H9 (cell line): ENCODE measurements around the gene CORO2B. TPM values are rescaled to one million over a fixed set of nuclear protein-coding genes. Genes with fewer than 3 reads are reported as not detected.

Source experiments
- DNase-seq: peaks from one replicate; pipeline ENCODE4 v3.0.0-alpha.2; 2017
- H2AFZ ChIP-seq: one replicate; pipeline ENCODE4 v1.6.1; 2013; ENCODE audit warnings: mild to moderate bottlenecking, low read length, control low read depth, moderate library complexity
- H2AK5ac ChIP-seq: 2 replicates; pipeline ENCODE4 v1.6.1; 2013; ENCODE audit warnings: low read length, control low read depth, mixed read lengths; ENCODE audit not compliant: insufficient read length
- H2BK120ac ChIP-seq: one replicate; pipeline ENCODE4 v1.6.1; 2013; ENCODE audit warnings: low read depth, mild to moderate bottlenecking, low read length, control low read depth, inconsistent platforms; ENCODE audit not compliant: poor library complexity, severe bottlenecking
- H2BK12ac ChIP-seq: 2 replicates; pipeline ENCODE4 v1.6.1; 2013; ENCODE audit warnings: low read length, control low read depth, mixed read lengths, low read depth; ENCODE audit not compliant: insufficient read length
- H2BK15ac ChIP-seq: 2 replicates; pipeline ENCODE4 v1.6.1; 2013; ENCODE audit warnings: low read depth, low read length, control low read depth
- H2BK20ac ChIP-seq: one replicate; pipeline ENCODE4 v1.6.1; 2013; ENCODE audit warnings: low read depth, mild to moderate bottlenecking, low read length, control low read depth, inconsistent platforms; ENCODE audit not compliant: poor library complexity, severe bottlenecking
- H2BK5ac ChIP-seq: 2 replicates; pipeline ENCODE4 v1.6.1; 2013; ENCODE audit warnings: low read length, control low read depth, mixed read lengths; ENCODE audit not compliant: insufficient read length
- H3K14ac ChIP-seq: 2 replicates; pipeline ENCODE4 v1.6.1; 2013; ENCODE audit warnings: low read length, control low read depth; ENCODE audit not compliant: insufficient read depth
- H3K18ac ChIP-seq: 2 replicates; pipeline ENCODE4 v1.6.1; 2013; ENCODE audit warnings: low read depth, mild to moderate bottlenecking, mixed read lengths, low read length, control low read depth; ENCODE audit not compliant: insufficient read length
- H3K23ac ChIP-seq: 2 replicates; pipeline ENCODE4 v1.6.1; 2013; ENCODE audit warnings: low read length, control low read depth, mixed read lengths, low read depth; ENCODE audit not compliant: insufficient read length
- H3K23me2 ChIP-seq: 2 replicates; pipeline ENCODE4 v1.6.1; 2013; ENCODE audit warnings: low read depth, mild to moderate bottlenecking, mixed read lengths, low read length, control low read depth; ENCODE audit not compliant: insufficient read length, poor library complexity, severe bottlenecking
- H3K27ac ChIP-seq: 2 replicates; pipeline ENCODE4 v1.5.1; 2013; ENCODE audit warnings: low read length, control low read depth, mixed read lengths, low read depth; ENCODE audit not compliant: insufficient read length
- H3K27me3 ChIP-seq: 2 replicates; pipeline ENCODE4 v1.6.1; 2013; ENCODE audit warnings: low read length, control low read depth, inconsistent platforms; ENCODE audit not compliant: insufficient read depth
- H3K4ac ChIP-seq: 2 replicates; pipeline ENCODE4 v1.6.1; 2013; ENCODE audit warnings: low read depth, mild to moderate bottlenecking, control low read depth, inconsistent platforms, low read length, moderate library complexity
- H3K4me1 ChIP-seq: 2 replicates; pipeline ENCODE4 v1.6.1; 2013; ENCODE audit warnings: low read length, control low read depth, inconsistent platforms; ENCODE audit not compliant: insufficient read depth
- H3K4me2 ChIP-seq: 2 replicates; pipeline ENCODE4 v1.6.1; 2013; ENCODE audit warnings: low read length, control low read depth, mixed read lengths; ENCODE audit not compliant: insufficient read length, insufficient read depth
- H3K56ac ChIP-seq: 2 replicates; pipeline ENCODE4 v1.6.1; 2013; ENCODE audit warnings: low read depth, mild to moderate bottlenecking, mixed read lengths, low read length, control low read depth; ENCODE audit not compliant: insufficient read length
- H3K79me1 ChIP-seq: 2 replicates; pipeline ENCODE4 v1.6.1; 2013; ENCODE audit warnings: low read depth, mild to moderate bottlenecking, moderate library complexity, low read length, control low read depth, inconsistent platforms; ENCODE audit not compliant: insufficient read depth, poor library complexity, severe bottlenecking
- H3K79me2 ChIP-seq: 2 replicates; pipeline ENCODE4 v1.6.1; 2013; ENCODE audit warnings: low read length, control low read depth, inconsistent platforms; ENCODE audit not compliant: insufficient read depth
- H3K9ac ChIP-seq: 2 replicates; pipeline ENCODE4 v1.6.1; 2013; ENCODE audit warnings: low read length, control low read depth, mixed read lengths; ENCODE audit not compliant: insufficient read length; ENCODE audit errors: extremely low read depth
- H3K9me3 ChIP-seq: one replicate; pipeline ENCODE4 v1.6.1; 2013; ENCODE audit warnings: low read depth, low read length, inconsistent platforms; ENCODE audit not compliant: control insufficient read depth
- H3T11ph ChIP-seq: one replicate; pipeline ENCODE4 v1.6.1; 2013; ENCODE audit warnings: mild to moderate bottlenecking, low read length, control low read depth, inconsistent platforms
- H4K20me1 ChIP-seq: one replicate; pipeline ENCODE4 v1.6.1; 2013; ENCODE audit not compliant: control insufficient read depth, insufficient read length, insufficient read depth
- H4K5ac ChIP-seq: 2 replicates; pipeline ENCODE4 v1.6.1; 2013; ENCODE audit warnings: low read depth, mild to moderate bottlenecking, mixed read lengths, low read length, control low read depth; ENCODE audit not compliant: insufficient read length
- H4K8ac ChIP-seq: replicated peaks from 2 replicates; pipeline ENCODE4 v1.6.1; 2013; ENCODE audit warnings: low read length, control low read depth, mixed read lengths, low read depth; ENCODE audit not compliant: insufficient read length
- H4K91ac ChIP-seq: 2 replicates; pipeline ENCODE4 v1.6.1; 2013; ENCODE audit warnings: low read depth, mild to moderate bottlenecking, moderate library complexity, mixed read lengths, low read length, control low read depth; ENCODE audit not compliant: insufficient read length
- H3K27ac Mint-ChIP-seq, 3 experiments: 2 replicates in 2 of 3; 3 replicates in 1 of 3; pipeline ENCODE4 v1.8.0; 2020 to 2021; ENCODE audit warnings: mixed read lengths in 3 of 3, mild to moderate bottlenecking in 1 of 3, moderate library complexity in 1 of 3
- H3K27me3 Mint-ChIP-seq: 2 replicates; pipeline ENCODE4 v1.8.0; 2021; ENCODE audit warnings: low read depth, mild to moderate bottlenecking, moderate library complexity, mixed read lengths
- H3K36me3 Mint-ChIP-seq, 3 experiments: 2 replicates in 2 of 3; 3 replicates in 1 of 3; pipeline ENCODE4 v1.8.0; 2020 to 2021; ENCODE audit warnings: low read depth in 3 of 3, mixed read lengths in 3 of 3; ENCODE audit not compliant: insufficient read depth in 1 of 3
- H3K4me1 Mint-ChIP-seq, 2 experiments: 2 replicates each; pipeline ENCODE4 v1.8.0; 2020; ENCODE audit warnings: mixed read lengths in 2 of 2
- H3K4me3 Mint-ChIP-seq, 2 experiments: 2 replicates in 1 of 2; 3 replicates in 1 of 2; pipeline ENCODE4 v1.8.0; 2020 to 2021; ENCODE audit warnings: mild to moderate bottlenecking in 2 of 2, mixed read lengths in 2 of 2, moderate library complexity in 1 of 2
- H3K9me3 Mint-ChIP-seq, 2 experiments: 2 replicates in 1 of 2; 3 replicates in 1 of 2; pipeline ENCODE4 v1.8.0; 2020; ENCODE audit warnings: mild to moderate bottlenecking in 2 of 2, mixed read lengths in 2 of 2, moderate library complexity in 1 of 2
- CTCF ChIP-seq: fragments of 200-600 bp; sonication (generic); conservative IDR thresholded peaks from 3 replicates; pipeline ENCODE4 v1.8.0; 2021; ENCODE audit warnings: antibody characterized with exemption, mild to moderate bottlenecking
- WGBS: extraction: QIAGEN DNeasy Blood & Tissue Kit; methylation state at CpG from one replicate; pipeline ENCODE4 v1.1.7; 2013; ENCODE audit warnings: missing lambda C conversion rate, low lambda C conversion rate, mixed read lengths; ENCODE audit not compliant: insufficient read length; ENCODE audit errors: extremely low coverage; 5-methylcytosine and 5-hydroxymethylcytosine counted together
- total RNA-seq: library from RNA; stranded (reverse); gene quantifications from 2 replicates; pipeline ENCODE4 v1.2.1, GENCODE V29; 2021

CORO2B gene
- total RNA-seq, 1 experiment from 2014 or later = 3.1 TPM

DNA sequence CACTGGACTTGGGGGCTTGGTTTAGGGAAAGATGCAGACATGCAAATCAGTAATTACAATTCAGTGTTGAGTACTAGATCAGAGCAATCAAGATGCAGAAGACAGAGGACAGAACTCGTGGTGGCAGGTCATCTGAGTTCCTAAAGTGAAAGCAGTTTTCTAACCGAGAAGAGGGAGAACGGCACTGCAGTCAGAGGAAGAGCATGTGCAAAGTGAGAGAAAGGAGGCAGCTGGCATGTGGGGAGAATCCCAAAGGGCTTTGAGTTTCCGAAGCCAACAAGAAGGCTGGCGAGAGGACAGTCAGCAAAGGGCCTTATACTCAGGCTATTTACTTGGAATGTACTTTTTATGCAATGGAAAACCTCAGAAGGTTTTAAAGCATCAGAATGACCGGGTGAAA, 154.9 kb downstream of the CORO2B start:
- no peak overlapping the region for H3K4me3 Mint-ChIP-seq
- H3K23ac ChIP-seq = no peak overlapping the region
- no CpG with 5 or more reads among the region's 6 CpGs for WGBS

More for the DNA sequence above, 154.9 kb downstream of the CORO2B start:
- Histone ChIP-seq H3K23me2 (no peaks in the 10 kb centered on the region), H3K27ac (no peak overlapping the region), H2BK5ac (no peak overlapping the region), H4K8ac (no peak overlapping the region), H3K18ac (no peak overlapping the region), H4K5ac (no peak overlapping the region), H2AK5ac (no peak overlapping the region), H3K9me3 (no peaks in the 10 kb centered on the region), H3K79me2 (no peaks in the 10 kb centered on the region), H3K9ac (no peak overlapping the region), H3K79me1 (no peaks in the 10 kb centered on the region), H2BK15ac (no peak overlapping the region), H3K56ac (no peak overlapping the region), H3K4me1 (peaks cover 2% of the 10 kb centered on the region; the same call in 1 of the 2 replicates), H2BK20ac (no peak overlapping the region), H2BK12ac (no peak overlapping the region), H2BK120ac (no peak overlapping the region), H3K27me3 (no peaks in the 10 kb centered on the region), H3K4ac (no peak overlapping the region), H4K20me1 (no peaks in the 10 kb centered on the region), H3K14ac (no peak overlapping the region), H3K4me2 (no peak overlapping the region), H4K91ac (no peak overlapping the region), H3T11ph (no peak overlapping the region), H2AFZ (no peak overlapping the region)
- Mint-ChIP-seq H3K9me3 (no peaks in the 10 kb centered on the region), H3K27me3 (peaks cover 9% of the 10 kb centered on the region), H3K36me3 (no peaks in the 10 kb centered on the region), H3K27ac (no peak overlapping the region), H3K4me1 (peaks cover 4 to 18% of the 10 kb centered on the region in 2 experiments)
- DNase-seq = no peak
- no peak for TF ChIP-seq CTCF
